HCT116 (cell line): ENCODE results near the gene SRPK2.

Experiments used
- EZH2 ChIP-seq: fragments of 200-600 bp; sonication (generic); IDR thresholded peaks from 2 replicates; pipeline ENCODE4 v1.6.1; 2017; ENCODE audit warnings: antibody characterized with exemption, mixed run types
- POLR2A ChIP-seq: IDR thresholded peaks from 2 replicates; pipeline ENCODE4 v1.7.0; 2011; ENCODE audit warnings: borderline replicate concordance; ENCODE audit not compliant: insufficient read depth, insufficient read length; ENCODE audit errors: extremely low read depth
- POLR2AphosphoS5 ChIP-seq: IDR thresholded peaks from 2 replicates; pipeline ENCODE4 v1.6.1; 2011; ENCODE audit warnings: mild to moderate bottlenecking, low read depth, low read length, moderate library complexity
- RAD21 ChIP-seq: IDR thresholded peaks from 2 replicates; pipeline ENCODE4 v1.6.1; 2012; ENCODE audit warnings: low read depth, mild to moderate bottlenecking
- SP1 ChIP-seq: IDR thresholded peaks from 2 replicates; pipeline ENCODE4 v1.6.1; 2012; ENCODE audit warnings: low read depth
- SRF ChIP-seq: IDR thresholded peaks from 2 replicates; pipeline ENCODE4 v1.6.1; 2012; ENCODE audit warnings: low read depth
- ZFX ChIP-seq: fragments of 450-650 bp; IDR thresholded peaks from 2 replicates; pipeline ENCODE4 v1.6.1; 2017
- TF ChIP-seq, protein P1 (sequence below), 3 experiments: fragments of 200-600 bp in 1 of 3; sonication (generic) in 1 of 3; IDR thresholded peaks in 2 of 3; conservative IDR thresholded peaks in 1 of 3; 2 replicates each; pipeline ENCODE4 v1.5.1; 2012 to 2017; ENCODE audit warnings: low read depth in 2 of 3, low read length in 2 of 3, antibody characterized with exemption in 1 of 3, borderline replicate concordance in 1 of 3, control low read depth in 1 of 3, mild to moderate bottlenecking in 1 of 3, mixed read lengths in 1 of 3, mixed run types in 1 of 3, moderate library complexity in 1 of 3; ENCODE audit not compliant: insufficient read depth in 1 of 3

DNA sequence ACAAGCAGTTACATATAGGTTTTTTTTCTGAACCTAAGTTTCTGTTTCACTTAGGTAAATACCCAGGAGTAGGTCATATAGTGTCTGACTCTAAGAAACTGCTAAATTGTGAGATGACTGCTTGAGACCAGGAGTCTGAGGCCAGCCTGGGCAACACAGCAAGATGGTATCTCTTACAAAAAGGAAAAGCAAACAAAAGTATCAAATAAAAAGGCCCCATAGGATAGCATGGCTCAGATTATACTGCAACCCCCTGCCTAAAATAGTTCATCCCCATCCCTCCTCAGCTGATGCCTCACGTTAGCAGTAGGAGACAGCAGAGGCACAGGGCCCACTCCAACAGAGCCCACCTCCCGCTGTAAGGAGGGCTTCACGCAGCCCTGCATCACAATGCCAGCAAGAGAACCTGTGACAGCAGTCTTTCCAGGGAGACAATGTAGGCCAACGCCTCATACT, 90.3 kb downstream of the SRPK2 start:
- TF ChIP-seq, protein P1, sequence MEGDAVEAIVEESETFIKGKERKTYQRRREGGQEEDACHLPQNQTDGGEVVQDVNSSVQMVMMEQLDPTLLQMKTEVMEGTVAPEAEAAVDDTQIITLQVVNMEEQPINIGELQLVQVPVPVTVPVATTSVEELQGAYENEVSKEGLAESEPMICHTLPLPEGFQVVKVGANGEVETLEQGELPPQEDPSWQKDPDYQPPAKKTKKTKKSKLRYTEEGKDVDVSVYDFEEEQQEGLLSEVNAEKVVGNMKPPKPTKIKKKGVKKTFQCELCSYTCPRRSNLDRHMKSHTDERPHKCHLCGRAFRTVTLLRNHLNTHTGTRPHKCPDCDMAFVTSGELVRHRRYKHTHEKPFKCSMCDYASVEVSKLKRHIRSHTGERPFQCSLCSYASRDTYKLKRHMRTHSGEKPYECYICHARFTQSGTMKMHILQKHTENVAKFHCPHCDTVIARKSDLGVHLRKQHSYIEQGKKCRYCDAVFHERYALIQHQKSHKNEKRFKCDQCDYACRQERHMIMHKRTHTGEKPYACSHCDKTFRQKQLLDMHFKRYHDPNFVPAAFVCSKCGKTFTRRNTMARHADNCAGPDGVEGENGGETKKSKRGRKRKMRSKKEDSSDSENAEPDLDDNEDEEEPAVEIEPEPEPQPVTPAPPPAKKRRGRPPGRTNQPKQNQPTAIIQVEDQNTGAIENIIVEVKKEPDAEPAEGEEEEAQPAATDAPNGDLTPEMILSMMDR (IDR thresholded peaks at IDR 0.05 in 2 of 3, conservative IDR thresholded peaks at IDR 0.05 in 1 of 3; ENCODE audit: borderline replicate concordance in 1 of 3, insufficient read depth in 1 of 3, low read depth in 2 of 3, low read length in 2 of 3), result no peak
- TF ChIP-seq SP1 (no peak), POLR2A (no peak), ZFX (no peak), SRF (no peak), EZH2 (no peak), POLR2AphosphoS5 (no peak), RAD21 (no peak)
